Measurements from ENCODE around the gene TRPM4. TPM values are rescaled to one million over a fixed set of nuclear protein-coding genes. Genes with fewer than 3 reads are reported as not detected.
"Not testable (repeated sequence)": the region's sequence is repeated elsewhere in the genome, so short reads cannot be mapped to it uniquely, and the experiment has no call there.

TRPM4 gene
- total and polyA plus RNA-seq, 4 experiments from 2014 or later = 0.41 TPM; not detected in 3

GRCh38 chr19:49167857-49168409, 10.3 kb downstream of the TRPM4 start:
- Histone ChIP-seq H3K36me3 (ENCODE audit: insufficient read depth, low read length) (no peaks in the 10 kb centered on the region), H3K27me3 (ENCODE audit: insufficient read depth, low read length) (no peaks in the 10 kb centered on the region), H3K4me3 (ENCODE audit: low read length in 2 of 2) (no peak overlapping the region), H3K27ac (ENCODE audit: low read depth, low read length) (no peak overlapping the region), H3K9me3 (ENCODE audit: control insufficient read depth in 1 of 2, low read length in 2 of 2) (no peaks in the 10 kb centered on the region), H3K4me1 (ENCODE audit: insufficient read depth, low read length) (no peaks in the 10 kb centered on the region)
- H3K4me3 Mint-ChIP-seq = peak overlapping the region in 1 of 8 donors; percentile 26
- H3K36me3 Mint-ChIP-seq = no peaks in the 10 kb centered on the region
- peaks cover 0 to 2% (median 0%) of the 10 kb centered on the region in 8 donors for H3K9me3 Mint-ChIP-seq
- ChIA-PET POLR2A (ENCODE audit: partially characterized antibody) (no interaction called here), CTCF (ENCODE audit: partially characterized antibody) (no interaction called here)
- intact Hi-C loops (cut with micrococcal nuclease) = no loop called here
- H3K4me1 Mint-ChIP-seq = no peaks in the 10 kb centered on the region
- no peak overlapping the region for H3K27ac Mint-ChIP-seq
- DNase-seq = no peak
- peaks cover 5 to 13% of the 10 kb centered on the region in 2 donors for H3K27me3 Mint-ChIP-seq

GRCh38 chr19:49168421-49168820, 10.8 kb downstream of the TRPM4 start:
- intact Hi-C loops (cut with micrococcal nuclease) = no loop called here
- POLR2A ChIA-PET (ENCODE audit: partially characterized antibody) = no interaction called here
- peaks cover 0 to 2% (median 0%) of the 10 kb centered on the region in 8 donors for H3K9me3 Mint-ChIP-seq
- Histone ChIP-seq H3K27ac (ENCODE audit: low read depth, low read length) (no peak overlapping the region), H3K4me1 (ENCODE audit: insufficient read depth, low read length) (no peaks in the 10 kb centered on the region), H3K36me3 (ENCODE audit: insufficient read depth, low read length) (no peaks in the 10 kb centered on the region), H3K4me3 (ENCODE audit: low read length in 2 of 2) (no peak overlapping the region), H3K27me3 (ENCODE audit: insufficient read depth, low read length) (no peaks in the 10 kb centered on the region), H3K9me3 (ENCODE audit: control insufficient read depth in 1 of 2, low read length in 2 of 2) (no peaks in the 10 kb centered on the region)
- H3K36me3 Mint-ChIP-seq = no peaks in the 10 kb centered on the region
- no peak overlapping the region for H3K4me3 Mint-ChIP-seq
- H3K27me3 Mint-ChIP-seq = peaks cover 5 to 13% of the 10 kb centered on the region in 2 donors
- CTCF ChIA-PET (ENCODE audit: partially characterized antibody) = no interaction called here
- no peaks in the 10 kb centered on the region for H3K4me1 Mint-ChIP-seq
- no peak for DNase-seq
- no peak overlapping the region for H3K27ac Mint-ChIP-seq

DNA sequence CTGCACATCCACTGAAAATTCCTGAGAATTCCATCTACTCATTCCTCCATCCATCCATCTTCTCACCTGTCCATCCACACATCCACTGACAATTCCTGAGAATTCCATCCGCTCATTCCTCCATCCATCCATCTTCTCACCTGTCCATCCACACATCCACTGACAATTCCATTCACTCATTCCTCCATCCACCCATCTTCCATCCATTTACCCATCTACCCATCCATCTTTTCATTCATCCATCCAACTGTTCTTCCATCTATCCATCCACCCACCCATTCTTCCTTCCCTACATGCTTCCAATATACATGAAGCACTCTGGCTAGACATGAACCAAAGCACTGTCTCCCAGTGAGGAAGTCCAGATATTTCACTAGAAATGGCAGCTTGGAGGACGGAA, 15.6 kb downstream of the TRPM4 start:
- no peaks in the 10 kb centered on the region for H3K4me1 ChIP-seq (ENCODE audit: insufficient read depth, low read length)
- Mint-ChIP-seq H3K27ac (no peak overlapping the region), H3K4me1 (peaks cover 0 to 4% (median 2%) of the 10 kb centered on the region in 4 donors), H3K27me3 (peaks cover 6 to 7% of the 10 kb centered on the region in 2 donors), H3K4me3 (no peak overlapping the region), H3K9me3 (peaks cover 0 to 2% (median 0%) of the 10 kb centered on the region in 8 donors), H3K36me3 (no peaks in the 10 kb centered on the region)
- H3K9me3 ChIP-seq (ENCODE audit: control insufficient read depth in 1 of 2, low read length in 2 of 2) = no peaks in the 10 kb centered on the region
- no peak for DNase-seq
- no peaks in the 10 kb centered on the region for H3K36me3 ChIP-seq (ENCODE audit: insufficient read depth, low read length)
- ChIA-PET POLR2A (ENCODE audit: partially characterized antibody) (no interaction called here), CTCF (ENCODE audit: partially characterized antibody) (no interaction called here)
- no peaks in the 10 kb centered on the region for H3K27me3 ChIP-seq (ENCODE audit: insufficient read depth, low read length)
- H3K4me3 ChIP-seq (ENCODE audit: low read length in 2 of 2) = no peak overlapping the region
- intact Hi-C loops (cut with micrococcal nuclease) = no loop called here
- H3K27ac ChIP-seq (ENCODE audit: low read depth, low read length) = no peak overlapping the region

GRCh38 chr19:49180659-49181058, 23.1 kb downstream of the TRPM4 start:
- no peaks in the 10 kb centered on the region for H3K27me3 ChIP-seq (ENCODE audit: insufficient read depth, low read length)
- Mint-ChIP-seq H3K4me3 (no peak overlapping the region), H3K27ac (no peak overlapping the region), H3K4me1 (peaks cover 0 to 7% (median 3%) of the 10 kb centered on the region in 4 donors), H3K27me3 (peaks cover 1 to 5% of the 10 kb centered on the region in 2 donors), H3K36me3 (peaks cover 3% of the 10 kb centered on the region in 2 donors), H3K9me3 (peaks cover 0 to 22% (median 11%) of the 10 kb centered on the region in 8 donors)
- H3K4me1 ChIP-seq (ENCODE audit: insufficient read depth, low read length) = no peaks in the 10 kb centered on the region
- H3K4me3 ChIP-seq (ENCODE audit: low read length in 2 of 2) = no peak overlapping the region
- no peaks in the 10 kb centered on the region for H3K36me3 ChIP-seq (ENCODE audit: insufficient read depth, low read length)
- no peak for DNase-seq
- H3K27ac ChIP-seq (ENCODE audit: low read depth, low read length) = no peak overlapping the region
- ChIA-PET CTCF (ENCODE audit: partially characterized antibody) (no interaction called here), POLR2A (ENCODE audit: partially characterized antibody) (no interaction called here)
- intact Hi-C loops (cut with micrococcal nuclease) = no loop called here
- H3K9me3 ChIP-seq (ENCODE audit: control insufficient read depth in 1 of 2, low read length in 2 of 2) = no peaks in the 10 kb centered on the region

- H3K4me1 Mint-ChIP-seq; H3K27ac ChIP-seq (ENCODE audit: low read depth, low read length); H3K4me1 ChIP-seq (ENCODE audit: insufficient read depth, low read length); H3K36me3 ChIP-seq (ENCODE audit: insufficient read depth, low read length); DNase-seq; H3K27me3 ChIP-seq (ENCODE audit: insufficient read depth, low read length); H3K27ac Mint-ChIP-seq; H3K9me3 ChIP-seq (ENCODE audit: control insufficient read depth in 1 of 2, low read length in 2 of 2); H3K36me3 Mint-ChIP-seq; POLR2A ChIA-PET (ENCODE audit: partially characterized antibody); intact Hi-C loops (cut with micrococcal nuclease); H3K4me3 Mint-ChIP-seq; H3K4me3 ChIP-seq (ENCODE audit: low read length in 2 of 2); H3K27me3 Mint-ChIP-seq: not testable (repeated sequence)
- H3K9me3 Mint-ChIP-seq = peaks cover 0 to 29% (median 11%) of the 10 kb centered on the region in 8 donors
- CTCF ChIA-PET (ENCODE audit: partially characterized antibody) = interaction anchor here (0.6 kb wide), 1 partner anchor 15 kb away, joined by 3 read pairs; no protein-coding TSS in a partner anchor
Measured at GRCh38 chr19:49182010-49182847, 24.6 kb downstream of the TRPM4 start.

DNA sequence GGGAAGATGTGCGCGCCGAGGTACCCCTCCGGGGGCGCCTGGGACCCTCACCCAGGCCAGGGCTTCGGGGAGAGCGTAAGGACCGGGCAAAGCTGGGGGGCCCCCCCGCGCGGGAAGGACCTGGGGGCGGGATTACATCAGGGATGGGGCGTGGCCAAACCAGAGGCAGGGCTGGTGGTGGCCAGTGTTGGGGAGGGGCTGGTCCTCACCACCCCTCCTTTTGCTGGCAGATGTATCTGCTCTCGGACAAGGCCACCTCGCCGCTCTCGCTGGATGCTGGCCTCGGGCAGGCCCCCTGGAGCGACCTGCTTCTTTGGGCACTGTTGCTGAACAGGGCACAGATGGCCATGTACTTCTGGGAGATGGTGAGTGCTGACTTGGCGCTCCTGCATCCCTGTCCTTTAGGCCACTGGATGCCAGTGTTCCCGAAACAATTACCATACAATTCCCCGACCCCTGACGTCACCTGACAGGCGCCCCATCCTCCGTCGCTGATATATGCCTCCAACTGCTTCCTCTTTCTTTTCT, 25.3 kb downstream of the TRPM4 start:
- Histone ChIP-seq H3K27ac (ENCODE audit: low read depth, low read length) (no peak overlapping the region), H3K9me3 (ENCODE audit: control insufficient read depth in 1 of 2, low read length in 2 of 2) (no peaks in the 10 kb centered on the region), H3K4me1 (ENCODE audit: insufficient read depth, low read length) (no peaks in the 10 kb centered on the region), H3K4me3 (ENCODE audit: low read length in 2 of 2) (no peak overlapping the region), H3K27me3 (ENCODE audit: insufficient read depth, low read length) (no peaks in the 10 kb centered on the region), H3K36me3 (ENCODE audit: insufficient read depth, low read length) (no peaks in the 10 kb centered on the region)
- no peak for DNase-seq
- Mint-ChIP-seq H3K27me3 (peaks cover 1% of the 10 kb centered on the region in 2 donors), H3K4me3 (no peak overlapping the region), H3K4me1 (peaks cover 0 to 4% (median 0%) of the 10 kb centered on the region in 4 donors), H3K9me3 (peaks cover 0 to 29% (median 11%) of the 10 kb centered on the region in 8 donors), H3K36me3 (peaks cover 3% of the 10 kb centered on the region in 2 donors), H3K27ac (no peak overlapping the region)
- CTCF ChIA-PET (ENCODE audit: partially characterized antibody) = interaction anchor here (0.6 kb wide), 1 partner anchor 15 kb away, joined by 3 read pairs; no protein-coding TSS in a partner anchor
- intact Hi-C loops (cut with micrococcal nuclease) = no loop called here
- POLR2A ChIA-PET (ENCODE audit: partially characterized antibody) = no interaction called here

- Mint-ChIP-seq H3K4me3 (no peak overlapping the region), H3K27me3 (peaks cover 1% of the 10 kb centered on the region in 2 donors), H3K9me3 (peaks cover 0 to 25% (median 11%) of the 10 kb centered on the region in 8 donors), H3K27ac (peak overlapping the region in 1 of 7 donors; percentile 14), H3K4me1 (peaks cover 8 to 20% (median 13%) of the 10 kb centered on the region in 4 donors), H3K36me3 (peaks cover 3% of the 10 kb centered on the region in 2 donors)
- ChIA-PET POLR2A (ENCODE audit: partially characterized antibody) (no interaction called here), CTCF (ENCODE audit: partially characterized antibody) (interaction anchor here (1.7 to 2.1 kb wide), 2 partner anchors 12 to 88 kb away, joined by 5 to 6 read pairs; no protein-coding TSS in a partner anchor)
- intact Hi-C loops (cut with micrococcal nuclease) = no loop called here
- no peak for DNase-seq
- H3K27ac ChIP-seq (ENCODE audit: low read depth, low read length) = no peak overlapping the region
- H3K4me1 ChIP-seq (ENCODE audit: insufficient read depth, low read length) = peaks cover 10% of the 10 kb centered on the region
- H3K36me3 ChIP-seq (ENCODE audit: insufficient read depth, low read length) = no peaks in the 10 kb centered on the region
- H3K9me3 ChIP-seq (ENCODE audit: control insufficient read depth in 1 of 2, low read length in 2 of 2) = no peaks in the 10 kb centered on the region
- no peak overlapping the region for H3K4me3 ChIP-seq (ENCODE audit: low read length in 2 of 2)
- H3K27me3 ChIP-seq (ENCODE audit: insufficient read depth, low read length) = no peaks in the 10 kb centered on the region
Measured at GRCh38 chr19:49186108-49186507, 28.5 kb downstream of the TRPM4 start.
